Subcutaneous abdominal adipose tissue (tissue), 5 donors: Measurements from ENCODE around the gene NEB.

Experiments
- H3K27ac ChIP-seq: one replicate; pipeline ENCODE4 v1.7.0; 2013; ENCODE audit warnings: low read depth, mild to moderate bottlenecking, inconsistent platforms, low read length, moderate library complexity
- H3K27me3 ChIP-seq, 5 donors: one replicate each; pipeline ENCODE4 v1.7.0; 2013; ENCODE audit warnings: low read length in 5 of 5, inconsistent platforms in 1 of 5; ENCODE audit not compliant: control insufficient read depth in 5 of 5, insufficient read depth in 4 of 5
- H3K36me3 ChIP-seq, 5 donors: one replicate each; pipeline ENCODE4 v1.7.0; 2013; ENCODE audit warnings: low read length in 5 of 5; ENCODE audit not compliant: control insufficient read depth in 5 of 5, insufficient read depth in 5 of 5
- H3K4me1 ChIP-seq, 5 donors: one replicate each; pipeline ENCODE4 v1.7.0; 2013; ENCODE audit warnings: low read length in 5 of 5, mild to moderate bottlenecking in 3 of 5, moderate library complexity in 1 of 5; ENCODE audit not compliant: control insufficient read depth in 5 of 5, insufficient read depth in 5 of 5
- H3K4me3 ChIP-seq, 5 donors: one replicate each; pipeline ENCODE4 v1.7.0; 2013; ENCODE audit warnings: low read length in 5 of 5, low read depth in 1 of 5
- H3K9ac ChIP-seq, 5 donors: one replicate each; pipeline ENCODE4 v1.7.0; 2013; ENCODE audit warnings: low read length in 5 of 5, mild to moderate bottlenecking in 4 of 5, moderate library complexity in 3 of 5
- H3K9me3 ChIP-seq, 5 donors: one replicate each; pipeline ENCODE4 v1.7.0; 2013; ENCODE audit warnings: low read length in 5 of 5; ENCODE audit not compliant: control insufficient read depth in 5 of 5
- donor health status: healthy.
- donor health status: healthy.
- donor health status: healthy.
- donor health status: healthy.
- donor health status: healthy.

NEB gene

DNA sequence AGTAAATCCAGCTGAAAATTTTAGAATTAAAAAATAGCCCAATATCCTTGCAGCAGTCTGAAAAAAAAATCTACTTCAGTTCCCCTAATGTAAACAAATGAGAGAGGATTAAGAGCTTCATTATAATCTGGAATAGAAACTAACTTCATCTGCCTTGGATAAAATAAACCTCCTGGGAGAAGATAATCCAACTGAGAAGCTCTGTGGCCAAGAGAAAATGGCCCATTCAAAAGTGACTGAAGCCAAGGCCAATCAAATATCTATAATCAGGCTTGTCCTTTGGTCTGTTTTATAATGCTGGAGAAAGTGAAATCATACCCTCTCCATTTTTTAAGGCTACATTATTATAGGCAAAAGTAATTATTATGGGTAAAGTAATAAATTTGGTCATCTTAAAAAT is 110.0 kb downstream of the NEB start:
- Histone ChIP-seq H3K9ac (no peak overlapping the region), H3K27ac (no peak overlapping the region), H3K4me1 (no peaks in the 10 kb centered on the region), H3K36me3 (no peaks in the 10 kb centered on the region), H3K4me3 (no peak overlapping the region), H3K27me3 (no peaks in the 10 kb centered on the region), H3K9me3 (no peaks in the 10 kb centered on the region)

DNA sequence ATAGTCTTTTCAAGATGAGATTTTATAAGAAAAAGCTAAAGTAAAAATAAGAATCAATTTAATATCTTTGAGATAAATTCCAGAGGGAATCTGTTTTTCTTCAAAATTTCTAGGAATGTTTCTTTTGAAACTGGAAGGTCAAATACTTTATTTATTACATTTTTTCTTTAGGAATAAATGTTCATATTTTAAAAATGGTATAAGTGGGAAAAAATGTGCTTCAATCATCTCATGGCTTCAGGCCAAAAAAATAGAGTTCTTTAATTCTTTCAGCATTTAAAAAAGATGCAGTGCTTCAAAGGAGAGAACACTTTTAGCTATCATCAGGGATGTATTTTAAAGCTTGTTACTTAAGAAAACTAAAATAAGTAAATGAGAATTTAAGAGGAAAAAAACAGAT is 110.6 kb downstream of the NEB start:
- H3K36me3 ChIP-seq: no peaks in the 10 kb centered on the region
- H3K27me3 ChIP-seq: no peaks in the 10 kb centered on the region
- H3K9ac ChIP-seq: no peak overlapping the region
- no peaks in the 10 kb centered on the region for H3K4me1 ChIP-seq
- no peaks in the 10 kb centered on the region for H3K9me3 ChIP-seq
- no peak overlapping the region for H3K27ac ChIP-seq
- H3K4me3 ChIP-seq: no peak overlapping the region

DNA sequence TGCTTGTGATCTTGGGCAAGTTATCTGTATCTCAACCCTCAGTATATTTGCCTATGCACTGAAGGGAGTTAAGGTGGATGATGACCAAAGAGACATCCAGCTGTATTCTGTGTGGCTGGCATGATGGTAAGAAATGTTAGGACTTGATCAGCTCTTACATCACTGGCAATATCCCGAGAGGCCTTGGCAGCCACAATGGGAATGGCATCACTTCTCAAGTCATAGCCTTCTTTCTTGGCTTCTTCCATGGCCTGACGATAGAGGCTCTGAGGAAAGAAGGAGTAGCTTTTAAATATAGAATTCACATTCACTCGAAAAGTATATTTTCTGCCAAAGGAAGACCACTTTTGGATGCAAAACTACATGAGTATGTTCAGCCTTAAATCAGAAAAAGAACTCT is 113.5 kb downstream of the NEB start:
- Histone ChIP-seq H3K4me3 (no peak overlapping the region), H3K4me1 (no peaks in the 10 kb centered on the region), H3K9ac (no peak overlapping the region), H3K27ac (no peak overlapping the region), H3K9me3 (no peaks in the 10 kb centered on the region), H3K27me3 (no peaks in the 10 kb centered on the region), H3K36me3 (no peaks in the 10 kb centered on the region)

DNA sequence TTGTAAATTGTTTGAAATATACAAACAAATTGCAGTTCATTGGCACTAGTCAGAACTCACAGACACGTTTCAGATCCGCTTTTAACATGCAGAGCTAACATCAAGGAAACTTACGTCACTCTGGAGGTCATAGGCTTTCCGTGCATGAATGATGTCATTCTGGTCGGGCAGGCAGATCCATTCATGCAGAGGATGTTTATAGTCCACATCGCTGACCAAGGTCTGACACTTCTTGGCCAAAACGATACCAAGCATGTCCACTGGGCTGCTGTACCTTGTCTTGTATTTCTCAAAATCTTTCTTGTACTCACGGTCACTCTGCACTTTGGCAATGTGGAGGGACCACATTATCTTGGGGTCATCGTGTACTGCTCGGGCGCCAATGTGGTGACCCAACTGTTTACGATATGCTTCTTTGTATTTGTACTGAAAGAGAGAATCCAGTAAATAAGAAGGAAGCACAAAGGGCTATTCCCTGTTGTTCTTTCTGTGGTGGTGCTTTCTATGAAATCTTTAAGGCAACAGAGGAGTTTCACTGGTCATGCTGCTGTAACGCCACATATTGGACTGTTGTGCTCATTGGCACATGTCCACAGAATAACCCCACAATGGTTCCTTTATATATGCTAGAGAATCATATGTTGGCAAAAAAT is 114.8 kb downstream of the NEB start:
- no peaks in the 10 kb centered on the region for H3K9me3 ChIP-seq
- H3K9ac ChIP-seq: no peak overlapping the region
- no peak overlapping the region for H3K4me3 ChIP-seq
- H3K36me3 ChIP-seq: no peaks in the 10 kb centered on the region
- no peak overlapping the region for H3K27ac ChIP-seq
- no peaks in the 10 kb centered on the region for H3K27me3 ChIP-seq
- H3K4me1 ChIP-seq: no peaks in the 10 kb centered on the region

DNA sequence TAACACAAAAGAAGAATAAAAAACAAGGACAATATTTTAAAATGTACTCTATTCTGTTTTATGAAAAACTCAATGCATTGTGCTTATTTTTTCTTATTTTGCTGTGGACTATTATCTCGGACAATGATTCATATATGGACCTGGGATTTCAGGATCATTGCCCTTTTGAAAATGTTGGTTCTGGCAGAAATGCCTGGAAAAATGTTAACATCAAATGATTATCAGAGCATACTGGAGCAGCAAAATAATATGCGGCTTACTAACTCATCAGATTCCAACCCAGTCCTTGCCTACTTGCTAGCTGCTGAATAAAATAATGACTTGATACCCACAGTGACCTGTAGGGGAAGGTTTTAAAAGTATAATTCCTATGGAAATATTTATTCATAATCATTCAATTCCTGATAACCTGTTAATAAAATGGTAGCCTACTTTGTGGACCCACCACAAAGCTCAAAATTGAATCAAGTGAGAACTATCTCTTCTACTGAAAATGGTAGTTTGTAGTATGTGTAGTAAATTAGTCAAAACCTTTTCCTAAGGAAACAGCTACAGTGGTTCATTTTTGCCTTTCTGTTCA is 117.4 kb downstream of the NEB start:
- Histone ChIP-seq H3K9ac (no peak overlapping the region), H3K36me3 (no peaks in the 10 kb centered on the region), H3K27me3 (no peaks in the 10 kb centered on the region), H3K4me3 (no peak overlapping the region), H3K9me3 (no peaks in the 10 kb centered on the region), H3K4me1 (no peaks in the 10 kb centered on the region), H3K27ac (no peak overlapping the region)

DNA sequence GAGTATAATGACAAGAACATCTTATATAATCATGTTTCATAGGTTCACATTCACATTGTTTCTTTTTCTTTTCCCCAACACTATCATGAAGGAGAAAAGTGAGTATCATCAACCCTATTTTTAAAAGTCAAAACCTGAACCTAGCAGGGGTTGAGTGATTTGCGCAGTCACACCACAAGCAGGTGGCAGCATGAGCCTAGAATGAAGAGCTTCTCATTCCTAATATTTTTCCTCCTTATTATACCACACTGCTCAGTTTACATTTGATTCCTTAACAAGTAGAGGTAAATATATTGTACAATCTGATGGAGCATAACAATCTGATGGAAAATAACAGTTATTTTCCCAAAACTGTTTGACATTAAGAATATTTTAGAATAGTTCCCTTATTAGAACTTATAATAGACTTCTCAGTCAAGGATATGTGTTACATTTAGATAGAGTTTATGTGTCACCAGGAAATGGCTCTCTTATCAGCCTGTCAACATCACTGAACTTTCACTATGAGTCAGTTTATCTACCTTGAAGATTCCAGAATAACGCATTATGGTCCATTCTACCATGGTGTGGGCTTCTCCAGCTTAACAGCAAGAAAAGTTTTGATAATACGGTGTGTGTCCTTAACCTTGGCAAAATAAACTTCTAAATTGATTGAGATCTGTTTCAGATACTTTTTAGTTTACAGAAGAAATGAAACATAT is 119.5 kb downstream of the NEB start:
- H3K27ac ChIP-seq: no peak overlapping the region
- no peaks in the 10 kb centered on the region for H3K9me3 ChIP-seq
- no peaks in the 10 kb centered on the region for H3K27me3 ChIP-seq
- no peak overlapping the region for H3K9ac ChIP-seq
- no peaks in the 10 kb centered on the region for H3K36me3 ChIP-seq
- H3K4me1 ChIP-seq: no peaks in the 10 kb centered on the region
- no peak overlapping the region for H3K4me3 ChIP-seq

DNA sequence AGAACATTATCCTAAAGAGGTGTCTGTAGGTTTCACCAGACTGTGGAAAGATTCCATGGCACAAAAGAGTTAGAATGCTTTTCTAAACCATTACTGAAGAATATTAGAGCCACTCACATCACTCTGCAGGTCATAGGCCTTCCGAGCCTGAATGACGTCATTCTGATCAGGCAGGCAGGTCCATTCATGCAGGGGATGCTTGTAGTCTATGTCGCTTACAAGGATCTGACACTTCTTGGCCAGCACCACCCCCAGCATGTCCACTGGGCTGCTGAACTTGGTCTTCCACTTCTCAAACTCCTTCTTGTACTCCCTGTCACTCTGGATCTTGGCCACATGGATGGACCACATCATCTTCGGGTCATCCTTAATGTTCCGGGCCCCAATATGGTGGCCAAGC is 120.1 kb downstream of the NEB start:
- Histone ChIP-seq H3K9ac (no peak overlapping the region), H3K27ac (no peak overlapping the region), H3K27me3 (no peaks in the 10 kb centered on the region), H3K4me3 (no peak overlapping the region), H3K9me3 (no peaks in the 10 kb centered on the region), H3K36me3 (no peaks in the 10 kb centered on the region), H3K4me1 (no peaks in the 10 kb centered on the region)

DNA sequence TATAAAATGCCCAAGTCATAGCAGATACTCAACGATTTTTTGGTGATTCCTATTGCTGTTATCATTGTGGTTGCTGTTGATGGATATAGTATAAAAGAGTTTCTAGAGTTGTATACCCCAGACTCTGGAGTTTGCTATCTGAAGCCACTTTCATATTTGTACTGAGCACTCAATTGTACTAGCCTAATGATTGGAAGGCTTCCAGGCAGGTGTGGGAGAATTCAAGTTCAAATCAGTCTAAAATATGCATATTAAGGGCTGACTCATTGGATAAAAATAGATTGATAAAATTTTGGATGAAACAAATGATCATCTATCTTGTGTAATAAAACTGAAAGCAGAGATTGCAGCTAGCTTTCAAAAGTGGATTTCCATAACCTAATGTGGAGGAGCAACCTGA is 122.9 kb downstream of the NEB start:
- H3K27ac ChIP-seq: no peak overlapping the region

DNA sequence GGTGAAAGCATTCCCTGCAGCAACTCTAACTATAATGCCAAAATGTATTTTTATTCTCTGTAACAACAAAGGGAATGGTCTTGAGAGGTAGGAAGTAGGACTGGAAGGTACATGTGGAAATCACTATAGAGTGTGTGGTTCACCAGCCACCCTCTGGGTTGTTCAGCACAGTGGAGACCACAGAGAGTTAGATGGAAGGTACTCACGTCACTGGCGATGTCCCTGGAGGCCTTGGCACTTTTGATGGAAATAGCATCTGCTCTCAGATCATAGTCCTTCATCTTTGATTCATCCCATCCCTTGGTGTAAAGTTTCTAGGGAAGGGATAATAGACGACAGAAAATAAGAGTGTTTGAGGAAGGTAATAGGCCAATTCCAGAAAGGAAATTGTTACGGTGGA is 124.0 kb downstream of the NEB start:
- Histone ChIP-seq H3K9me3 (no peaks in the 10 kb centered on the region), H3K27me3 (no peaks in the 10 kb centered on the region), H3K4me3 (no peak overlapping the region), H3K4me1 (no peaks in the 10 kb centered on the region), H3K9ac (no peak overlapping the region), H3K27ac (no peak overlapping the region), H3K36me3 (no peaks in the 10 kb centered on the region)

More for the DNA sequence above, 122.9 kb downstream of the NEB start:
- no peak overlapping the region for H3K9ac ChIP-seq
- H3K4me1 ChIP-seq: no peaks in the 10 kb centered on the region
- no peaks in the 10 kb centered on the region for H3K36me3 ChIP-seq
- H3K4me3 ChIP-seq: no peak overlapping the region
- H3K9me3 ChIP-seq: no peaks in the 10 kb centered on the region
- H3K27me3 ChIP-seq: no peaks in the 10 kb centered on the region

DNA sequence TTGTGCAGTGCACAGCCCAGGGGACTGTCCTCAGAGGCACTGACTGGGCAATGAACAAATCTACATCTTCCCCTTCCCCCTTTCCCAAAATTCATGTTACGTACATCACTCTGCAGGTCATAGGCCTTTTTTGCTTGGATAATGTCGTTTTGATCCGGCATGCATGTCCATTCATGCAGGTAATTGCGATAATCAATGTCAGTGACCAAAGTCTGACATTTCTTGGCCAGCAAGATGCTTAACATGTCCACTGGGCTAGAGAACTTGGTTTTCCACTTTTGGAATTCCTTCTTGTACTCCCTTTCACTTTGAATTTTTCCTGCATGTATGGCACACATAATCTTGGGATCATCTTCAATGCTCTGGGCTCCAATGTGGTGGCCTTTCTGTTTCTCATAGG is 124.6 kb downstream of the NEB start:
- no peaks in the 10 kb centered on the region for H3K9me3 ChIP-seq
- H3K4me3 ChIP-seq: no peak overlapping the region
- H3K36me3 ChIP-seq: no peaks in the 10 kb centered on the region
- no peaks in the 10 kb centered on the region for H3K27me3 ChIP-seq
- H3K9ac ChIP-seq: no peak overlapping the region
- H3K27ac ChIP-seq: no peak overlapping the region
- H3K4me1 ChIP-seq: no peaks in the 10 kb centered on the region
